Transverse colon (tissue), 4 donors: ENCODE measurements around the gene B4GALT5.

Experiments
- CTCF ChIP-seq, 5 experiments: fragments of 200-600 bp in 3 of 5; fragments of 450-650 bp in 2 of 5; sonication (generic) in 3 of 5; IDR thresholded peaks; 1 replicate in 2 of 5; 2 replicates in 3 of 5; pipeline ENCODE4 v1.5.1; 2016 to 2017; ENCODE audit warnings: antibody characterized with exemption in 5 of 5, inconsistent platforms in 3 of 5, mild to moderate bottlenecking in 2 of 5, moderate library complexity in 1 of 5
- EP300 ChIP-seq: sonication (generic); formaldehyde crosslinking; IDR thresholded peaks from one replicate; pipeline ENCODE4 v1.6.1; 2017; ENCODE audit warnings: antibody characterized with exemption, low read depth
- POLR2A ChIP-seq: fragments of 450-650 bp; IDR thresholded peaks from one replicate; pipeline ENCODE4 v1.6.1; 2016; ENCODE audit warnings: antibody characterized with exemption, mild to moderate bottlenecking, moderate library complexity
- POLR2AphosphoS5 ChIP-seq, 3 donors: sonication (generic); formaldehyde crosslinking; IDR thresholded peaks; one replicate each; pipeline ENCODE4 v1.6.1; 2016; ENCODE audit warnings: antibody characterized with exemption in 3 of 3

- TF ChIP-seq CTCF (IDR thresholded peaks at IDR 0.05) (no peak), EP300 (no peak), POLR2AphosphoS5 (IDR thresholded peaks at IDR 0.05) (no peak), POLR2A (no peak)
Observed at GRCh38 chr20:49700411-49701185, 13.1 kb downstream of the B4GALT5 start.
